Retinal pigment epithelial cell (primary cell): ENCODE measurements around the gene F13A1.

Experiments
- DNase-seq: peaks from one replicate; pipeline ENCODE4 v3.0.0-alpha.2; 2010; ENCODE audit warnings: low read depth
- H3K4me3 ChIP-seq: 2 replicates; pipeline ENCODE4 v1.5.1; 2011; ENCODE audit warnings: mild to moderate bottlenecking, low read length, control low read depth, moderate library complexity
- TF ChIP-seq, protein P1 (sequence below): conservative IDR thresholded peaks from 2 replicates; pipeline ENCODE4 v1.5.1; 2011; ENCODE audit warnings: low read depth, low read length, control low read depth, inconsistent platforms

F13A1 gene

GRCh38 chr6:6195080-6195479, 125.4 kb downstream of the F13A1 start:
- TF ChIP-seq, protein P1, sequence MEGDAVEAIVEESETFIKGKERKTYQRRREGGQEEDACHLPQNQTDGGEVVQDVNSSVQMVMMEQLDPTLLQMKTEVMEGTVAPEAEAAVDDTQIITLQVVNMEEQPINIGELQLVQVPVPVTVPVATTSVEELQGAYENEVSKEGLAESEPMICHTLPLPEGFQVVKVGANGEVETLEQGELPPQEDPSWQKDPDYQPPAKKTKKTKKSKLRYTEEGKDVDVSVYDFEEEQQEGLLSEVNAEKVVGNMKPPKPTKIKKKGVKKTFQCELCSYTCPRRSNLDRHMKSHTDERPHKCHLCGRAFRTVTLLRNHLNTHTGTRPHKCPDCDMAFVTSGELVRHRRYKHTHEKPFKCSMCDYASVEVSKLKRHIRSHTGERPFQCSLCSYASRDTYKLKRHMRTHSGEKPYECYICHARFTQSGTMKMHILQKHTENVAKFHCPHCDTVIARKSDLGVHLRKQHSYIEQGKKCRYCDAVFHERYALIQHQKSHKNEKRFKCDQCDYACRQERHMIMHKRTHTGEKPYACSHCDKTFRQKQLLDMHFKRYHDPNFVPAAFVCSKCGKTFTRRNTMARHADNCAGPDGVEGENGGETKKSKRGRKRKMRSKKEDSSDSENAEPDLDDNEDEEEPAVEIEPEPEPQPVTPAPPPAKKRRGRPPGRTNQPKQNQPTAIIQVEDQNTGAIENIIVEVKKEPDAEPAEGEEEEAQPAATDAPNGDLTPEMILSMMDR, result no peak
- DNase-seq, result no peak
- no peak overlapping the region for H3K4me3 ChIP-seq

DNA sequence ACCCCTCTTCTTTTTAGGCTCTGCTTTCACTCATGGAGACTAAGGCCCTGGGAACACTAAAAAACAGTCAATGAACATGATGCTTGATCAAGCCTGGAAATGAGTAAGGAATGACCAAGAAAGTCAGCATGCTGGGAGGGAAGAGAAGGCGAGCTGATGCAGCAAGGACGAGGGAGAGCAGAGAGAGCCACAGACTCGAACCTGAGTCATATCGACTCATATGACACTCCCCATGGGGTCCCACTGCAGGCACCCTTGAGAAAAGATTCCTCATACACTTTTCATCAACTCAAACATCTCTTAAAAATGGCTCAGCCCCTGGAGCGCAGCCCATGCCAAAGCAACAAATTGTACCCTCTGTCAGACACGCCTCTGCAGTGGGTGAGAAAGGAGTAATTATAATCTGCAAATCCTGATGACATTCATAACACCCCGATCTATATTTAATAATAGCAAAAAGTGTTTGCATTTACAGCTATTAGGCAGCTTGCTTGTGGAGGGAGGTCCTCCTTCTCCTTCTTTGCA, 127.2 kb downstream of the F13A1 start:
- no peak overlapping the region for H3K4me3 ChIP-seq
- TF ChIP-seq, protein P1, result no peak
- no peak for DNase-seq

GRCh38 chr6:6191909-6192308, 128.6 kb downstream of the F13A1 start:
- no peak overlapping the region for H3K4me3 ChIP-seq
- DNase-seq, result no peak
- TF ChIP-seq, protein P1, result no peak

DNA sequence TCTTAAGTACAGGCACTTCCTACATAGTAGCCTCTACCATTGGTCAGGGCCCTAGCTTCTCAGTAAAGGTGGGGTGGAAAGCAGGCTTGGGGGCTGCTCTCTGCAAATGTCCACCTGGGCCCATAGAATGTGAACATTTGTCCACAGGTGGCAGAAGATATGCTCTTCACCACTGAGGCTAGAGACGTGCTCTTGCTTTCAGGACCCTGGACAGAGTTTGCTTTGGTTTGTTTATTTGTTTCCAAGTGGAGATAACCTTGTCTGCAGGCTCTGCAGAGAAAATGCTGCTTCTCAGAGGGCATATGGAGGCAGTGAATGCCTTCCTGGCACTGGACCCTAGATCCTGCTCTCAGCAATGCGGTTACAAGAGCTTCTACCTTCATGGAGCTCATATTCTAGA, 129.0 kb downstream of the F13A1 start:
- no peak overlapping the region for H3K4me3 ChIP-seq
- TF ChIP-seq, protein P1, result no peak
- DNase-seq, result no peak

DNA sequence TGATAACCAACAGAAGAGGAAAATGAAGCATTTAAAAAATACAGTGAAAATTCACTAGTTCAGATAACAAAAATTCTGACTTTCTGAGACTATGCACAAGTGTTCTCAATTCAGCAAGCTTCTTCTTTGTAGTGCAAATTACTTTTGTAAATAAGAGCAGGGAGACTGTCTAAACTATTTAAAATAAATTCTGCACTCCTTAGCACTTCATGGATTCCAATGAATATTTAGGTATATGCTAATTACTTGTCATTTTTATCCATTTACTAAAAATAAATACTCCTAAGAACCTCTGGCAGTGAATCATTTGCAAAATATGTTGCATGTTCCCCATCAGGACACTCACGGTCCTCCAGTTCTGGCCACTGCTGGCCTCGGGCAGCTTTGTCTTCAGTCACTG, 139.8 kb downstream of the F13A1 start:
- no peak for DNase-seq
- TF ChIP-seq, protein P1, result no peak
- no peak overlapping the region for H3K4me3 ChIP-seq

DNA sequence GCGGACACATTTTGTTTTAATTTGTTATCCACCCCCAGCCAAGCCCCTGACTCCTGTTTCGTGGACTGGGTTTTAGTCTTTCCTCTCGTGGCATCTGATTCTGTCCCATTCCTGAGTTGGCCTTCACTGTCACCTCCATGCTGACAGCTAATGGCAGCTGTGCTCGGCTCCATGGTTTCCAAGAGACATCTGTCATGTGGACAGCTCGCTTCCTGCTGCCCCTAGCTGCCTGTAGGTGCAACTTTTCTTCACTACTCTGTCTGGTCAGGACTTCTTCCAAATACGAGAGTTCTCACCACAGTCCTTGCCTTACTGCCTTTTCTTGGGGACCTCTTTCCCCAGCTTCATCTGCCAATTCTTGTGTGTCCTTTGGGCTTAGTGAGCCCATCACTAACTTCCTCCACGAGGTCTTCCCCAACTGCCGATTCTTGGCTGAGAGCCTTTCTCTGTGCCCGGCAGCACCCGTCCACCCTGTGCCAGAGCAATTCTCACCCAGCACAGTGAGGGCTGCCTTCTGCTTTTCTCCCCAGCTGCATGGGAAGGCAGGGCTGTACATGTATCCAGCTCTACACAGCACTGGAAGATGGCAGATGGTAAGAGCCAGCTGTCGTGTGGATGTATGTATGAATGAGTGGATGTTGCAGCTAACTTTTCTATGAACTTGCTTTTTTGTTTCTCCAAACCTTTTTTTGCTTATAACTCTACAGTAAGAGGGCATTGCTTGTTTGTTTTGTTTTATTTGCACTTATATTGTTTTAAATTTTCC, 140.4 kb downstream of the F13A1 start:
- DNase-seq, result no peak
- H3K4me3 ChIP-seq, result no peak overlapping the region
- TF ChIP-seq, protein P1, result no peak

DNA sequence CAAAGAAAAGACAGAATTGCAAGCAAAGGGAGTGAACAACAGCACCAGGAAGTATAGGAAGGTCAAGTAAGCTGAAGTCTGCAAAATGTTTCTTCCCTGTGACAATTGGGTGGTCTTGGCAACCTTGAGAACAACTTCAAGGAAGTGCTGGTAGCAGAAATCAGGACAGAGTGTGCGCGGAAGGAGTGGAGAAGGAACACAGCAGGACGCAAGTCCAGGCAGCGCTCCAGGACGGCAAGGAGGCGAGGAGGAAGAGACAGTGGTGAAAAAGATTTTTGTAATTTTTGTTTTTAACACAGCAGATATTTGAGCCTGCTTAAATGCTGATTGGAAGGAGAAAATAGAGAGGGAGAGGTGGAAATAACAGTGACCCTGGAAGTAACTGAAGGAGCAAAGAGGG, 141.7 kb downstream of the F13A1 start:
- no peak for DNase-seq
- H3K4me3 ChIP-seq, result no peak overlapping the region
- TF ChIP-seq, protein P1, result no peak
